GM20000 (cell line): Measurements from ENCODE around the gene KIAA0513.
A peak's percentile ranks its signal among the peaks of the same experiment; 100 is the strongest.

Experiments
- DNase-seq: peaks from one replicate; pipeline ENCODE4 v3.0.0; 2012; ENCODE audit warnings: low spot score
- TF ChIP-seq, protein P1 (sequence below): IDR thresholded peaks from 2 replicates; pipeline ENCODE4 v1.5.1; 2012; ENCODE audit warnings: mild to moderate bottlenecking, control low read depth; ENCODE audit errors: extremely low read depth, missing control alignments

The KIAA0513 gene

DNA sequence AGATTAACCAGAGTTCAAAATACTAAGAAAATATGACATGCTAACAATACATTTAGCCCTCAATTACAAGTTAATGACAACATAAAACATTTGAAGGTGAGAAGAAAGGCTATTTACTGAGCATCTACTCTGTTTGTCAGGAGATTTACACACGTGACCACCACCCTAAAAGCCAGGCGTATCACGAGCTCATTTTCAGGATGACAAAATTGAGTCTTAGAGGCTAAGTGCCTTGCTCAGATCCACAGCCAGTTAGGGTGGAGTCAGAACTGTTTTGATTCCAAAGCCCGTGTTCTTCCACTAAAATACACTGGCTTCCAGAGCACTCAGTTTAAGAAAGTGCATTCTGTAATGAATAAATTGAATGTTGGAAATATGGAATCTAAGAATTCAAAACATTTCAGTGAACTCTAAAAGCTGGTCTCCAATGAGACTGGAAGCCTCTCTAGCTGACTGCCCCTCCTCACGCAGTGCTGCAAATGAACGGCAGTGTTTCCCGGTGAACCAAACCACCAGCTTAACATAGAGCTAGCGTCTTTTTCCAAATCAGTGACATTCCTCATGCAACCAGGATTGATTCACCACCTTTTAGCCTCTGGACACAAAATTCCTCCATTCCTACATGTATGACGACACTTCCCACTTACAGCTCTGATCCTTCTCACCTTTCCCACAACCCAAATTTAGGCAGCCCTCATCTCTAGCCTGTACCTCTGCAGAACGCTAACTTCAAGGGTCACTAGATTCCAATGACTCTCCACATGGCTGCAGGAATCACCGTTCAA lies 22.1 kb upstream of the KIAA0513 start:
- no peak for DNase-seq
- TF ChIP-seq, protein P1, sequence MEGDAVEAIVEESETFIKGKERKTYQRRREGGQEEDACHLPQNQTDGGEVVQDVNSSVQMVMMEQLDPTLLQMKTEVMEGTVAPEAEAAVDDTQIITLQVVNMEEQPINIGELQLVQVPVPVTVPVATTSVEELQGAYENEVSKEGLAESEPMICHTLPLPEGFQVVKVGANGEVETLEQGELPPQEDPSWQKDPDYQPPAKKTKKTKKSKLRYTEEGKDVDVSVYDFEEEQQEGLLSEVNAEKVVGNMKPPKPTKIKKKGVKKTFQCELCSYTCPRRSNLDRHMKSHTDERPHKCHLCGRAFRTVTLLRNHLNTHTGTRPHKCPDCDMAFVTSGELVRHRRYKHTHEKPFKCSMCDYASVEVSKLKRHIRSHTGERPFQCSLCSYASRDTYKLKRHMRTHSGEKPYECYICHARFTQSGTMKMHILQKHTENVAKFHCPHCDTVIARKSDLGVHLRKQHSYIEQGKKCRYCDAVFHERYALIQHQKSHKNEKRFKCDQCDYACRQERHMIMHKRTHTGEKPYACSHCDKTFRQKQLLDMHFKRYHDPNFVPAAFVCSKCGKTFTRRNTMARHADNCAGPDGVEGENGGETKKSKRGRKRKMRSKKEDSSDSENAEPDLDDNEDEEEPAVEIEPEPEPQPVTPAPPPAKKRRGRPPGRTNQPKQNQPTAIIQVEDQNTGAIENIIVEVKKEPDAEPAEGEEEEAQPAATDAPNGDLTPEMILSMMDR: no peak

DNA sequence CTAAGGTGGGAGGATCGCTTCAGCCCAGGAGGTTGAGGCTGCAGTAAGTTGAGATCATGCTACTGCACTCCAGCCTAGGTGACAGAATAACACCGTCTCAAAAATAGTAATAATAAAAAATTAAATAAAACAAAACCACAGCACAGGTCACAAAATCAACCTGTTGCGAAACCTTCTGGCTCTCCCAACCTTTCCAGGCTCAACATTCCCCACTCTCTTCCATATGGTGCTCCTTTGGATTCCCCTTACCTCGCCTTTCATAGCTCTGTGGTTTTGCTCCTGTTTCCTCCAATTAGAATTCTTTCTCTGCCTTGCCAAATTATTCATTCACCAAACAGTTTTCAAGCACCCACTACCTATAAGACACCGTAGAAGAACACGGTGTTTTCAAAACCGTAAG lies 21.0 kb upstream of the KIAA0513 start:
- TF ChIP-seq, protein P1: no peak
- no peak for DNase-seq

DNA sequence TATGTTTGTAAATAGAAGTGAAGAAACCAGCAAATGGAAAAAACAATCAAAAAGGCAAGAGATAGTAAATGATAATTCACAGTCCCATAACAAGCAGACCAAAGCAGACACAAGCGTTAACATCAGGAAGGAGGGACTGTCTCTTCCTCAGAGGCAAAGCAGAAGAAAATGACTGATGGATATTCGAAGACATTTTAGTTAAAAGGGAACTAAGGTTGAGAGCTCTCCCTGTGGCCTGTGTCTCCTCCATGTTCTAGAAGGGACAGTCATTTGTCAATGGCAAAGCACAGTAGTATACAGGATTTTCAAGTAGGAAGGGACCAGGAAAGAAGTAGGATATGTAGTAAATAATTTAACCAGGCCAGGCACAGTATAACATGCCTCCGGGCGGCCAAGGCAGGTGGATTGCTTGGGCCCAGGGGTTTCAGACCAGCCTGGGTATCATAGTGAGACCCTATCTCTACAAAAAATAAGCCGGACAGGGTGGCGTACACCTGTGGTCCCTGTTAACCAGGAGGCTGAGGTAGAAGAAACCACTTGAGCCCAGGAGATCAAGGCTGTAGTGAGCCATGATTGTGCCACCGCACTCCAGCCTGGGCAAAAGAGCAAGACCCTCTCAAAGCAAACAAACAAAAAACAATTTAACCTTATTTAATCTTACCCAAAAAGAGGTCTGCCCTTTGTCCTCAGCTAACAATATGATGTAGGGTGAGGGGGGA lies 19.9 kb upstream of the KIAA0513 start:
- no peak for DNase-seq
- TF ChIP-seq, protein P1: no peak

DNA sequence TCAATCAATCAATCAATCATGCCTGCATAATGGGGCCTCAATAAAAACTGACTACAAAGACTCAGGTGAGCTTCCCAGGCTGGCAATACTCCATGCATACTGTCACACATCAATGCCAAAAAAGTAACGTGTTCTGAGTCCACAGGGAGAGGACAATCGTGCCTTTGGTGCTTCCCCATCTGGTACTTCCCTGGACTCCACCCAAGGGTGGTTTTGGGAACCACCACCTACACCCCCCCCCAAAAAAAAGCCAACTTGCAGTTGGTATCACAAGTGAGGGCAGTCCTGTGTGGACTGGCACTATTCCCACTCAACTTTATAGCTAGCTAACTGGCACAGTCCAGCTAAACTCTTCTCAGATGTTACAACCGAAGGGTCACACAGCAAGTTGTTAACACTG lies 19.3 kb upstream of the KIAA0513 start:
- TF ChIP-seq, protein P1: no peak

DNA sequence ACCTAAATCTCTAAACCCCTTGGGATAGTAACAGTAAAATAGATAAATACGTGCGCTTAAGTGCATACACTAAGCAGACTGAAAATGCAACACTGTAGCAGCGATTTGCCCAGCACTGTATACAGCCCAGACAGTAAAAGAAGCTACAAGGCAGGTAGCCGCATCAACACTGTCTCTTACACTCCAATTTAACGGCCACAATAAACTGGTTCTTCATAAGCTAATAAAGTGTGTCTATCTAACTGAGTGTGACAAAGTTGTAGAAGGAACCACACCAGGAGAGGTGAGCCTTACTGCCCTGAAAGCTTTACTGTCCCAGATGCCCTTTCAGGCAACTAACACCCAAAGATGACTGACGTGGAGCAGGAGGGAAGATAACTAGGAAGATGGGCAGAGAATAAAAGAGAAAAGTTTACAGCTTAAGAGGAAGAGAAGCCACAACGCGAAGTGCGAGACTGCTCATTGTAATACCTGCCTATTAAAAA lies 17.1 kb upstream of the KIAA0513 start:
- TF ChIP-seq, protein P1: no peak

More for the DNA sequence above, 19.3 kb upstream of the KIAA0513 start:
- no peak for DNase-seq

DNA sequence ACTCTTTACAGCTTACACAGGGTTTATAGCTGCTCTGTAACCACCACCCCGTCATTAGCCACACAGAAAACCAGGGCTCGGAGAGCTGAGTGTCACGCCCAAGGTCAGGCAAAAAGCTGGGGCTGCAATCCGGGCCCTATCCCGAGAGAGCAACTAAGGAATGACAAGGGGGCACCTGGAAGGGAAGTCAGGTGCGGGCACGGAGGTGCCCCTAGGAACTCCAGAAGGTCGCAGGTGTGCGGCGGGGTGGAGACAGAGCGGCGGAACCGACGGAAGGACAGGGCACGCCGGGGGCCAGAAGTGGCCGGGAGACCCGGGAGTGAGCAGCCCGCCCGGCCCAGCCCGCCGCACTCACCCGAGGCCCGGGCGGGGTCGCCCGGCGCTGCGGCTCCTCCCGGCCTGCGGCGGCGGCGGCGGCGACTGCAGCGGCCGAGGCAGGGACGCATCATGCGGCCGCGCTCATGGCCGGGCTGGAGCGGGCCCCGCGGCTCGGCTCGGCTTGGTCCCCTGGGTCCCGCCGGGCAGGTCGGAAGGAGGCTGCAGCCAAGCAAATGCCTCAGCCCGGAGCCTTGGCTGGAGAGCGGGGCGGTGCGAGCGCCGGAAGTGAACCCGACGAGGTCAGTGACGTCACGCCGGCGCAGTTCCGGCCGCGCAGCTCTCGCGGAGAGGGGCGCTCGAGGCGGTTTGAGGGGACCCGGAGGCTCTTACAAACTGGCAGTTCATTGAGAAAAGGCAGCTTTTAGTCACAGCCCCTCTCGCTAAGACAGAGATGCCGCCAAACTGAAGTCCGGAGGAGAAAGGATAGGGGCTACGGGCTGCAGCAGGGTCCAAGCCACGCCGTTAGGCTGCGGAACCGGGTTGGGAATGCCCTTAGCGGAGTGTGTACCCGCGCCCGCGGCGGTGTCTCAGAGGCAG lies 16.4 kb upstream of the KIAA0513 start, which contains the start of gene ZDHHC7:
TSS of gene ZDHHC7 (minus strand) at position 605 of the 915 bp plus-strand sequence. CDS start 20,917 bp downstream, outside the sequence.
- TF ChIP-seq, protein P1: no peak

More for the DNA sequence above, 17.1 kb upstream of the KIAA0513 start:
- no peak for DNase-seq

More for the DNA sequence above, 16.4 kb upstream of the KIAA0513 start, which contains the start of gene ZDHHC7:
- DNase-seq: peak; percentile 97
